ENCODE measurements around the gene BPI.
"Not testable (repeated sequence)": the region's sequence is repeated elsewhere in the genome, so short reads cannot be mapped to it uniquely, and the experiment has no call there.

Gene BPI

DNA sequence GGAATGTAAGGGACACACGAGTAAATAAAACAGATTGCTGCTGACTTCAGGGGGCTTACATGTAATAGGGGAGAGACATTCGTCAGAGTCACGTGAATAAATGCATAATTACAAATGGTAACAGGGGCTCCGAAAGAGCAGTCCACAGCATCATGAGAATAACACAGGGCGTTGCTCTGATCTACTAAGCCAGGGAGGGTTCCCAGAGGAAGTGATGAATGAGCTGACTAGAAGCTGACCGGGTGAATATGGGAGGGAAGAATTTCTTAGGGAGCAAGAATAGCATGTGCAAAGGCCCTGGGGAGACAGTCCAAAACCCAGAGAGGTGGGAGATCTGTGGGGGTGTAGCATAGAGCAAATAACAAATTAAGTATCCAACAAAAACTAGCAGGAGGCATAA, 2.4 kb downstream of the BPI start:
- no peak for DNase-seq

DNA sequence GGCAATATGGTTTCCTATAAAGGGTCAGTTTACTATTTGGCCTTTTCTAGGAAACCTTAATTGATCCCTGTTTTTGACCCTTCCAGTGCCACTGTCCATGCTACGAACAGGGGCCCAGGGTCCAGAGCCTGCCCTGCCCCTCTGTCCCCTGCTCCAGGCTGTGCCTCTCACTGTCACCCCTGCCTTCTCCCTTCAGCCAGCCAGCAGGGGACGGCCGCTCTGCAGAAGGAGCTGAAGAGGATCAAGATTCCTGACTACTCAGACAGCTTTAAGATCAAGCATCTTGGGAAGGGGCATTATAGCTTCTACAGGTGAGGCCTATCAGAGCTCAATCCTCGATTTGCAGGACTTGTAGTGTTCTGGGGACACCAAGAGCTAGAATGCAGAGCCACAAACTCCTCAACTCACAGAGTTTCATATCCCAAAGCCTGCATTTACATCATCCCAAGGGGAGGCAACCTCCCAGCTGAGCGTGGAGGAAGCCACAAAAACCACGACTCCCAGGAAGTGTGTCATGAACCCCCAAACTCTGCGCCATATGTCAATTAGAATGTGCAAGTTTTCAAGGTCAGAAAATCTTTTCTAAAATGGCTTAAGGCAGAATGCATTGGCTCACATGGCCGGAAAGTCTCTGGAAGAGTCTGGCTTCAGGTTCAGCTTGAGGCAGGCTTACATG, 3.6 kb downstream of the BPI start:
- no peak for DNase-seq

GRCh38 chr20:38308047-38308438, 4.1 kb downstream of the BPI start:
- DNase-seq: no peak

- no peak for DNase-seq
Observed at GRCh38 chr20:38308447-38308846, 4.5 kb downstream of the BPI start.

- no peak for DNase-seq
Observed at GRCh38 chr20:38311091-38311490, 7.1 kb downstream of the BPI start.

DNA sequence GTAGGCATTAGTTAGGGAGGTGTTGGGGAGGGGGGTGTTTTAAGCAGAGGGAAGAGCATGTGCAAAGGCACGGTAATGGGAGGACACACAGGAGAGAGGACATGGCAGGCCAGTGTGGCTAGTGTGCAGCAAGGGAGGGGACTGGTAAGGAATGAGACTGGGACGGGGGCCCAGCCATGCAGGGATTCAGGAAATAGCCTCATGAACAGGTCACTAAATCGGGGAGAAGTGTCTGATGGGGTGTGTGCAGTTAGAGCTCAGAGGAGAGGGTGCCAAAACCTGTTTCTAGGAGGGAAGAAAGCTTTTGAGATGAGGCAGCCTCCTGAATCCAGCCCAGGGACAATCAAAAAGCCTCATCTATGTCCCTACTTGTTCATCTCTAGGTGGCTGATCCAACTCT, 7.5 kb downstream of the BPI start:
- no peak for DNase-seq

DNA sequence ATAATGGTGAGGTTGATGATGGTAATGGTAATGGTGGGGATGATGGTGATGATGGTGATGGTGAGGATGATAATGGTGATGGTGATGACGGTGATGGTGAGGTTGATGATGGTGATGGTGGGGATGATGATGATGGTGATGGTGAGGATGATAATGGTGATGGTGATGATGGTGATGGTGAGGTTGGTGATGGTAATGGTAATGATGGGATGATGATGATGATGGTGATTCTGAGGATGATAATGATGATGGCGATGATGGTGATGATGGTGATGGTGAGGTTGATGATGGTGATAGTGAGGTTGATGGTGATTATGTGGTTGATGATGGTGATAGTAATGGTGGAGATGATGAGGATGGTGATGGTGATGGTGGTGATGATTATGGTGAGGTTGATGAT, 9.7 kb downstream of the BPI start:
- no peak for DNase-seq

DNA sequence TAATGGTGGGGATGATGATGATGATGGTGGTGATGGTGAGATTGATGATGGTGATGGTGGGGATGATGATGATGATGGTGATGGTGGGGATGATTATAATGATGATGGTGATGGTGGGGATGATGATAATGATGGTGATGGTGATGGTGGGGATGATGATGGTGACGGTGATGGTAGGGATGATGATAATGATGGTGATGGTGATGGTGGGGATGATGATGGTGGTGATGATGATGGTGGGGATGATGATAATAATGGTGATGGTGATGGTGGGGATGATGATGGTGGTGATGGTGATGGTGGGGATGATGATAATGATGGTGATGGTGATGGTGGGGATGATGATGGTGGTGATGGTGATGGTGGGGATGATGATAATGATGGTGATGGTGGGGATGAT, 10.4 kb downstream of the BPI start:
- DNase-seq: not testable (repeated sequence)

- DNase-seq: no peak
Observed at GRCh38 chr20:38315290-38315966, 11.5 kb downstream of the BPI start.

GRCh38 chr20:38316341-38316740, 12.4 kb downstream of the BPI start:
- DNase-seq: no peak

DNA sequence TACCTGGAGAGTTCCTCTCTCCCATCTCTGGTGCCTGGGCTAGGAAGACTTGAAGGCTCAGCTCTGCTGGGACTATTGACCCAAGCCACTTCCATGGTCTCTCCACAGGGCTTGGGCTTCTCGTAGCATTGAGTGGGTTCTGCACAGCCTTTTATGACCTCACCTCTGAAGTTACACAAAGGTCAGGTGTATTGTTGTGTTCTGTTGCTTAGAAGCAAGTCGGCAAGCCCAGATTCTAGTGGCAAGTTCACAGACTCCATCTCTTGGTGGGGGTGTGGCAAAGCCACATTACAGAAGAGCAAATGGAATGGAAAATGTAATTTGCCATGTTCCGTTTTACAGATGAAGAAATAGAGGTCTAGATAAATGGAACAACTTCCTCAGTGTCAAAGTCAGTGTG, 13.5 kb downstream of the BPI start:
- DNase-seq: no peak

DNA sequence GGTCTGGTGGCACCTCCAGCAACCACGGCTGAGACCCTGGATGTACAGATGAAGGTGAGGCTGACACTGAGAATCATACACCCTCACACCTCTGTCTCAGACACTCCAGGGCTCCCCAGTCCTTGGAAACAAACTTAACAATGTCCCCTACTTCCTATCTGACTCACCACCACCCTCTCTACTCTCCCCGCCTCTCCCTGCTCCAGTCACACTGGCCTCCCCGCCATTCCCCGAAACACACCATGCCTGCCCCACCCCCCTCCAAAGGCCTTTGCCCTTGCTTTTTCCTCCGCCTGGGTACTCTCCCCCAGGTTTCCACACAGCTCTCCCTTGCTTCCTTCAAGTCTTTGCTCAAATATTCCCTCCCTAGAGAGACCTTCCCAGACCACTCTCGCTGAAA, 16.3 kb downstream of the BPI start:
- no peak for DNase-seq

DNA sequence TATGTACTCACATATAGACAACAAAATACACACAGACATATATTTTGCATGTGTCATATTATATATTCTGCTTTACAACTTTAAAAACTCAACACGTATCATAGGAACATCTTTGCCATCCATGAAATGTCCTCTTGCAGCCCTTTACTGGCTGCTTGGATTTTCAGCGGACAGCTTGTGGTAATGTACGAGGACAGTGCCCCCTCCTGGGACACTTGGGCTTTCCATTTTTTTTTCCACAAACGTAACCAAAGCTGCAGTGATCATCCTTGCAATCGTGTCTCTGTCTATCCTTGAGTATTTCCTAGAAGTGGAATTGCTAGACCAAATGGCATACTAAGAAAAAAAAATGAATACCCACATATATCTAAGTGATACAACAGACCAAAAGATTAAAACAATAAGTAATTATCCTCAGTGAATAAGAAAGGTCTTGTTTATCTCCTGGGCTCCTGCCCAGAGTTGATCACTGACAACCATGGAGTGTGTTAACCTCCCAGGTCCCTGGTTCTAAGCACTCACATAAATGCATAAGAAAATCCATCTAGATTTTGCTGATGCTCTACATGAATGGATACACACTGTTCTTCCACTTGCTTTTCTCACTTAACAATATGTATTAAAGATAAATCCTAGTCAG, 18.1 kb downstream of the BPI start:
- no peak for DNase-seq

DNA sequence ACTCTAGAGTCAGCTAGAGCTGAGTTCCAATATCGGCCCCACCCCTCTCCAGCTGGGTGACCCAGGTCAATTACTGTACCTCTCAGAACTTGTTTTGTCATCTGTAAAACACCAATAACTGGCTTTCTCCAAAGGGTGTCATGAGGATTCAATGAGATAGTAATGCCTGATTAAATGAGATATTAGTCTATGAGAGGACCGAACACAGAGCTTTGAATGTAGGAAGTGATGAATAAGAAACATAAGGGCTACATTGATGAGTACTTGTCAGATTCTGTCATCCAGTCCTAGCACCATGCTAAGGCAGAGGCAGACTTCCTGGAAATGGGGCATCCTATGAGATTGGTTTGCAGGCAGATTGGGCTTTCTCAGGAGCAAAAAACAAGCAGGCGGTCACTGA, 20.2 kb downstream of the BPI start:
- DNase-seq: no peak

GRCh38 chr20:38325167-38325566, 21.2 kb downstream of the BPI start:
- DNase-seq: no peak

- DNase-seq: no peak
Observed at GRCh38 chr20:38325905-38326304, 21.9 kb downstream of the BPI start.

- DNase-seq: no peak
Observed at GRCh38 chr20:38326309-38326708, 22.4 kb downstream of the BPI start.

- no peak for DNase-seq
Observed at GRCh38 chr20:38330638-38331037, 26.7 kb downstream of the BPI start.

DNA sequence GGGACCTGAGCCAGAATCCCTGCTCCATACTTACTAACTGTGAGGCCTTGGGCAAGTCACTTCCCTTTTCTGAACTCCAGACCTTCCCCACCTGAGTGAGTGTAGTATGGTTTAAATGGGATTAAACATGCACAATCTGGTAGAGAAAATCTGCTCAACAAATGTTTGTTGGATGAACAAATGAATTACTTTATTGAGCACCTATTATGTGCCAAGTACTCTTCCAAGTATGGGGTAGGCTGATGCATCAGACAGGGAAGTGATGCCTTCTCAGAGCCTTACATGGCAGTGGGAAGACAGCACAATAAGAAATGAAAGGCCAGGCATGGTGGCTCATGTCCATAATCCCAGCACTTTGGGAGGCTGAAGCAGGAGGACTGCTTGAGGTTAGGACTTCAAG, 27.3 kb downstream of the BPI start:
- no peak for DNase-seq

GRCh38 chr20:38331814-38332213, 27.9 kb downstream of the BPI start:
- DNase-seq: no peak

- no peak for DNase-seq
Observed at GRCh38 chr20:38334016-38334415, 30.1 kb downstream of the BPI start.

GRCh38 chr20:38336726-38337125, 32.8 kb downstream of the BPI start:
- no peak for DNase-seq

DNA sequence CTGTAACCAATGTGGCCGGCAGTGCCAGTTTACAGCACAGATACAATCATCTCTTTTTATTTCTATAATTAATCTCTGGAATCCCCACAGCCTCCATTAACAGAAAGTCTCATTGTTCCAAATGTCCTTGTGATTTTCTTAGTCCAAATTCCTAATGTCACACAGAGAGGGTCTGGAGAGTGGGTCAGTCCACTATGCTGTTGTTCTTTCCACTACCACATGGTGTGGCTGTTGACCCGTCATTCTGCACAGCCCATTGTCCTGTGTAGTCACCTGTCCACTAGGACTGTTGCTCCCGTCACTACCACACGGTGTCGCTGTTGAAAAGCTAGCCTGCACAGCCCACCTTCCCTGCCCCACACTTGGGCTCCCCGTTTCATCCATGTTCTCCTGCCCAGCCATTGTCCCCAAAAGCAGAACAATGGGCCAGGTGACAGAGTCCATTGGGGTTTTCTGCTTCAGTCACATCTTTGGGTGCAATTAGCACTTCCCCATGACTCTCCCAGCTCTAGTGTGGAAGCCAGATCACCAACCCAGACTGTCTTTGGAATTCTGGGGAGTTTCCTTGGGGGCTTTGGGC, 33.7 kb downstream of the BPI start:
- DNase-seq: no peak

- no peak for DNase-seq
Observed at GRCh38 chr20:38338849-38339520, 35.0 kb downstream of the BPI start.

All from activated CD8-positive, alpha-beta memory T cell treated with anti-CD3 and anti-CD28 coated beads, Interleukin-2, amount 50 U/mL, for 4 hours (primary cell).